ENCODE data around the gene ZFP36.

DNA sequence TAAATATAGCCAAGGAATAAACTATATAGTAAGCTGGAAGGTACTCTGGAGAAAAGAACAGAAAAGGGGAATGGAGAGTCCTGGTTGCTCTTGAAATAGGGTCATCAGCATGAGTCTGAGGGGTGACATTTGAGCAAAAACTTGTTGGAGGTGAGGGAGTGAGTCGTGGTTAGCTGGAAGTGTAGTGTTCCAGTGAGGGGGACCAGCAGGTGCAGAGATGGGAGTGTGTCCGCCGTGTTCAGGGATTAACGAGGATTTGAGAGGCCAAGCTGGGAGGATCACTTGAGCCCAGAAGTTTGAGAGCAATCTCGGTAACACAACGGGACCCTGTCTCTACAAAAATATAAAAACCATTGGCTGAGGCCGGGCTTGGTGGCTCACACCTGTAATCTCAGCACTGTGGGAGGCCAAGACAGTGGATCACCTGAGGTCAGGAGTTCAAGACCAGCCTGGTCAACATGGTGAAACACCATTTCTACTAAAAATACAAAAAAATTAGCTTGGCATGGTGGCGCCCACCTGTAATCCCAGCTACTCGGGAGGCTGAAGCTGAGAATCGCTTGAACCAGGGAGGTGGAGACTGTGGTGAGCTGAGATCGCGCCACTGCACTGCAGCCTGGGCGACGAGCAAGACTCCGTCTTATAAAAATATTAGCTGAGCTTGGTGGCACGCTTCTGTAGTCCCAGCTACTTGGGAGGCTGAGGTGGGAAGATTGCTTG lies 39.9 kb downstream of the ZFP36 start:
- TF ChIP-seq, protein P1, sequence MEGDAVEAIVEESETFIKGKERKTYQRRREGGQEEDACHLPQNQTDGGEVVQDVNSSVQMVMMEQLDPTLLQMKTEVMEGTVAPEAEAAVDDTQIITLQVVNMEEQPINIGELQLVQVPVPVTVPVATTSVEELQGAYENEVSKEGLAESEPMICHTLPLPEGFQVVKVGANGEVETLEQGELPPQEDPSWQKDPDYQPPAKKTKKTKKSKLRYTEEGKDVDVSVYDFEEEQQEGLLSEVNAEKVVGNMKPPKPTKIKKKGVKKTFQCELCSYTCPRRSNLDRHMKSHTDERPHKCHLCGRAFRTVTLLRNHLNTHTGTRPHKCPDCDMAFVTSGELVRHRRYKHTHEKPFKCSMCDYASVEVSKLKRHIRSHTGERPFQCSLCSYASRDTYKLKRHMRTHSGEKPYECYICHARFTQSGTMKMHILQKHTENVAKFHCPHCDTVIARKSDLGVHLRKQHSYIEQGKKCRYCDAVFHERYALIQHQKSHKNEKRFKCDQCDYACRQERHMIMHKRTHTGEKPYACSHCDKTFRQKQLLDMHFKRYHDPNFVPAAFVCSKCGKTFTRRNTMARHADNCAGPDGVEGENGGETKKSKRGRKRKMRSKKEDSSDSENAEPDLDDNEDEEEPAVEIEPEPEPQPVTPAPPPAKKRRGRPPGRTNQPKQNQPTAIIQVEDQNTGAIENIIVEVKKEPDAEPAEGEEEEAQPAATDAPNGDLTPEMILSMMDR (IDR thresholded peaks at IDR 0.05 in 8 of 11, conservative IDR thresholded peaks at IDR 0.05 in 3 of 11): no peak
- TF ChIP-seq POLR2AphosphoS5 (IDR thresholded peaks at IDR 0.05) (no peak), POLR2A (IDR thresholded peaks at IDR 0.05) (no peak)
